ENCODE results near the gene TRAPPC5.

The TRAPPC5 gene

DNA sequence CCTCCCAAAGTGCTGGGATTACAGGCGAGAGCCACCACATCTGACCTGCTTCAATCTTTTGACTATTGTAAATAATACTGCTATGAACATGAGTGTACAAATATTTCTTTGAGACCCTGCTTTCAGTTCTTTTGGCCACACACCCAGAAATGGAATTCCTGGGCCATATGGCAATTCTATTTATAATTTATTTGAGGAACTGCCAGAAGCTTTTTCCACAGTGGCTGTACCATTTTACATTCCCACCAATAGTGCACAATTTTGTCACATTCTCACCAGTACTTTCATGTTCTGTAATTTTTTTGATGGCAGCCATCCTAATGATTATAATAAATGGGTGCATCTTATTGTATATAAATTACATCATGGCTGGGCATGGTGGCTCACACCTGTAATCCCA is 35.0 kb downstream of the TRAPPC5 start:
- H3K27ac Mint-ChIP-seq, result no peak overlapping the region
- DNase-seq, result no peak

DNA sequence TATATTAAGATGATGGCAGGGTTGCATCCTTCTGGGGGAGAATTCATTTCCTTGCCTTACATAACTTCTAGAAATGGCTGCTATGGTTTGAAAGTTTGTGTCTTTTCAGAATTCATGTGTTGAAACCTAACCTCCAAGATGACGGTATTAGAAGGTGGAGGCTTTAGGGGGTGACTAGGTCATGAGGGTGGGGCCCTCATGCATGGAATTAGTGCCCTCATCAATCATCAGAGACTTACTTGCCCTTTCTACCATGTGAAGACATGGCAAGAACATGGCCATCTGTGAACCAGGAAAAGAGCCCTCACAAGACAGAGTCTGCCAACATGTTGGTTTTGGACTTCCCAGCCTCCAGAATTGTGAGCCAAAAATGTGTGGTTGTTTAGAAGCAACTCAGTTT is 36.1 kb downstream of the TRAPPC5 start:
- DNase-seq (no peak), ATAC-seq (no peak)
- Mint-ChIP-seq H3K36me3 (ENCODE audit: low read depth) (peaks cover 8% of the 10 kb centered on the region), H3K9me3 (peaks cover 7% of the 10 kb centered on the region), H3K27me3 (no peaks in the 10 kb centered on the region), H3K4me3 (no peak overlapping the region), H3K27ac (no peak overlapping the region), H3K4me1 (peaks cover 52% of the 10 kb centered on the region)

More for the DNA sequence above, 35.0 kb downstream of the TRAPPC5 start:
- Mint-ChIP-seq H3K4me1 (peaks cover 51% of the 10 kb centered on the region), H3K4me3 (no peak overlapping the region), H3K9me3 (peaks cover 7% of the 10 kb centered on the region), H3K36me3 (ENCODE audit: low read depth) (peaks cover 8% of the 10 kb centered on the region), H3K27me3 (no peaks in the 10 kb centered on the region)
- ATAC-seq, result no peak

- no peak for DNase-seq
- peak; percentile 20 for ATAC-seq
- Mint-ChIP-seq H3K36me3 (ENCODE audit: low read depth) (peaks cover 8% of the 10 kb centered on the region), H3K4me3 (no peak overlapping the region), H3K9me3 (peaks cover 7% of the 10 kb centered on the region), H3K27ac (peak overlapping the region; percentile 37), H3K4me1 (peaks cover 49% of the 10 kb centered on the region), H3K27me3 (no peaks in the 10 kb centered on the region)
Observed at GRCh38 chr19:7718668-7719067, 38.0 kb downstream of the TRAPPC5 start.

DNA sequence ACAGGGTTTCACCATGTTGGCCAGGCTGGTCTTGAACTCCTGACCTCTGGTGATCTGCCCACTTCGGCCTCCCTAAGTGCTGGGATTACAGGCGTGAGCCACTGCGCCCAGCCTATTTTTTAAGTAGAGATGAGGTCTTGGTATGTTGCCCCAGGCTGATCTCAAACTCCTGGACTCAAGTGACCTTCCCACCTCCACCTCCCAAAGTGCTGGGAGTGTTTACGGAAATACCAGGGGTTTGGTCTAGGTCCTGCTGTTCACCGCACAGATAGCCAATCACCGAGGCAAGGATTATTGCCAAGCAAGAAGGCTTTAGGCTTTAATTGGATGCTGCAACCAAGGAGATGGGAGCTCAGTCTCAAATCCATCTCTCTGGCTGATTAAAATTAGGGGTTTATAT is 39.7 kb downstream of the TRAPPC5 start:
- Mint-ChIP-seq H3K36me3 (ENCODE audit: low read depth) (peaks cover 8% of the 10 kb centered on the region), H3K4me3 (no peak overlapping the region), H3K27ac (no peak overlapping the region), H3K27me3 (no peaks in the 10 kb centered on the region), H3K9me3 (peaks cover 7% of the 10 kb centered on the region), H3K4me1 (peaks cover 33% of the 10 kb centered on the region)
- no peak for ATAC-seq
- no peak for DNase-seq

- DNase-seq (no peak), ATAC-seq (no peak)
- Mint-ChIP-seq H3K4me1 (peaks cover 26% of the 10 kb centered on the region), H3K4me3 (no peak overlapping the region), H3K9me3 (no peaks in the 10 kb centered on the region), H3K27ac (no peak overlapping the region), H3K27me3 (peaks cover 4% of the 10 kb centered on the region), H3K36me3 (ENCODE audit: low read depth) (no peaks in the 10 kb centered on the region)
Observed at GRCh38 chr19:7722231-7722651, 41.6 kb downstream of the TRAPPC5 start.

GRCh38 chr19:7725791-7726190 is 45.2 kb downstream of the TRAPPC5 start:
- Mint-ChIP-seq H3K36me3 (ENCODE audit: low read depth) (no peaks in the 10 kb centered on the region), H3K27ac (no peak overlapping the region), H3K9me3 (no peaks in the 10 kb centered on the region), H3K4me1 (peaks cover 24% of the 10 kb centered on the region), H3K27me3 (peaks cover 35% of the 10 kb centered on the region), H3K4me3 (no peak overlapping the region)
- DNase-seq, result no peak
- ATAC-seq, result no peak

GRCh38 chr19:7729211-7729610 is 48.6 kb downstream of the TRAPPC5 start:
- Mint-ChIP-seq H3K27ac (no peak overlapping the region), H3K4me1 (peaks cover 17% of the 10 kb centered on the region), H3K36me3 (ENCODE audit: low read depth) (no peaks in the 10 kb centered on the region), H3K27me3 (peaks cover 46% of the 10 kb centered on the region), H3K4me3 (no peak overlapping the region), H3K9me3 (no peaks in the 10 kb centered on the region)
- no peak for DNase-seq
- no peak for ATAC-seq

GRCh38 chr19:7729831-7730285 is 49.2 kb downstream of the TRAPPC5 start:
- Mint-ChIP-seq H3K4me1 (peaks cover 19% of the 10 kb centered on the region), H3K27ac (no peak overlapping the region), H3K9me3 (no peaks in the 10 kb centered on the region), H3K27me3 (peaks cover 50% of the 10 kb centered on the region), H3K36me3 (ENCODE audit: low read depth) (no peaks in the 10 kb centered on the region), H3K4me3 (no peak overlapping the region)
- DNase-seq, result no peak
- ATAC-seq, result no peak

GRCh38 chr19:7730286-7731217 is 49.9 kb downstream of the TRAPPC5 start:
- no peaks in the 10 kb centered on the region for H3K9me3 Mint-ChIP-seq
- no peak for DNase-seq
- peaks cover 19% of the 10 kb centered on the region for H3K4me1 Mint-ChIP-seq
- H3K27ac Mint-ChIP-seq, result no peak overlapping the region
- H3K27me3 Mint-ChIP-seq, result peaks cover 56% of the 10 kb centered on the region
- no peak for ATAC-seq
- no peaks in the 10 kb centered on the region for H3K36me3 Mint-ChIP-seq (ENCODE audit: low read depth)
- no peak overlapping the region for H3K4me3 Mint-ChIP-seq

- ATAC-seq, result no peak
- H3K27me3 Mint-ChIP-seq, result peaks cover 57% of the 10 kb centered on the region
- no peak overlapping the region for H3K4me3 Mint-ChIP-seq
- no peaks in the 10 kb centered on the region for H3K9me3 Mint-ChIP-seq
- no peak overlapping the region for H3K27ac Mint-ChIP-seq
- H3K4me1 Mint-ChIP-seq, result peaks cover 17% of the 10 kb centered on the region
- no peak for DNase-seq
- no peaks in the 10 kb centered on the region for H3K36me3 Mint-ChIP-seq (ENCODE audit: low read depth)
Observed at GRCh38 chr19:7731218-7731595, 50.6 kb downstream of the TRAPPC5 start.

DNA sequence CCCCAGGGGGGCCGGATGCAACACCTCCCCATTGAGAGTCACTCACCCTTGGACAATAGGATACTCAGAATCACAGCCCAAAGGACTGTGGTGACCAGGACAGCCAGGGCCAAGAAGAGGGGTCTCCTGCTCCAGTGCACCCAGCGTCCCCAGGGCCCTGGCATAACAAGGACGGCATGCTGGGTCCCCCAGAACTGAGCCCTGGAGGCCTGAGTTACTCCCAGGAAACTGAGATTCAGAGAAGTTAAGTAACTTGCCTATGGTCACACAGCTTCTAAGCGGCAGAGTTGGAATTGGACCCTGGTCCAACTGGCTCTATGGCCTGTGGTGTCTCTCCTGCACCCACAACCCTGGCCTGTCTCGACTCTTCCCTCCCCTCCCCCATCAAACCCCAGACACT is 51.0 kb downstream of the TRAPPC5 start:
- H3K27ac Mint-ChIP-seq, result no peak overlapping the region
- H3K36me3 Mint-ChIP-seq (ENCODE audit: low read depth), result no peaks in the 10 kb centered on the region
- H3K27me3 Mint-ChIP-seq, result peaks cover 59% of the 10 kb centered on the region
- peaks cover 17% of the 10 kb centered on the region for H3K4me1 Mint-ChIP-seq
- ATAC-seq, result no peak
- DNase-seq, result no peak
- no peak overlapping the region for H3K4me3 Mint-ChIP-seq
- no peaks in the 10 kb centered on the region for H3K9me3 Mint-ChIP-seq

DNA sequence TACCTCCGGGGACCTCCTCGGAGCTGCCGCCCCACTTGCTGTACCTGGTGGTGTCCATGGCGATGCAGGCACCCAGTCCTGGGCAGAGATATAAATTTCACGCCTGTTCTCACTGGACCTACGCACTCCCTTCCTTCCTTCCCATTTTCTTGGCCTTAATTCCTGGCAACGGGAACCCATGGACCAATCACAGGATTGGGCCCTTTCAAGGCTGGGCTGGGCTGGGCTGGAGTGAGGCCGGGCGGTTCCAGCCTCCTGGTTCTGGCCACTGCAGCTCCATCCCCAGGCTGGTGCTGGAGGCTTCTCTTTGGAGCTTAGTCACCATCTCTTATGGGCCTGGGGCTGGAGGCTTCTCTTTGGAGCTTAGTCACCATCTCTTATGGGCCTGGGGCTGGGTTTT is 51.4 kb downstream of the TRAPPC5 start, which contains the start of gene CLEC4G:
TSS of gene CLEC4G (minus strand) at position 66 of the 400 bp plus-strand sequence. CDS start at position 58, 8 bp downstream.
- H3K27me3 Mint-ChIP-seq, result peaks cover 57% of the 10 kb centered on the region
- ATAC-seq (no peak), DNase-seq (no peak)
- H3K4me1 Mint-ChIP-seq, result peaks cover 17% of the 10 kb centered on the region
- H3K36me3 Mint-ChIP-seq (ENCODE audit: low read depth), result no peaks in the 10 kb centered on the region
- H3K4me3 Mint-ChIP-seq, result no peak within 1 kb of the TSS
- no peak within 1 kb of the TSS for H3K27ac Mint-ChIP-seq
- H3K9me3 Mint-ChIP-seq, result no peaks in the 10 kb centered on the region

DNA sequence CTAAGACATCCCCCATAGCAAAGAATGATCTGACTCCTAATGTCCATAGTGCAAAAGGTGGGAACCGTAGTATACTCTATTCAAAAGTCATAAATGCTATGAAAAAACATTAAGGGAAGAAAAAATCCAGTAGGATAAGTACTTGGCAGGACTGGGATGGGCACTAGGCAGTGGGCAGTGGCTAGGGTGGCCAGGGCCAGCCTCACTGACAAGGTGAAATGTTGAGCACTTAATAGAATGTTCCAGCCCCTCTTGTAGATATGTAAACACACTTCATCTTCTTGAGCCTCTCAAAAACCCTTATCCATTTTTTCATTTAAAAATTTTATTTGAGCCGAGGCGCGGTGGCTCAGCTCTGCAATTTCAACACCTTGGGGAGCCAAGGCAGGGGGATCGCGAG is 52.7 kb downstream of the TRAPPC5 start:
- DNase-seq, result no peak
- ATAC-seq, result no peak
- no peaks in the 10 kb centered on the region for H3K9me3 Mint-ChIP-seq
- H3K4me1 Mint-ChIP-seq, result peaks cover 28% of the 10 kb centered on the region
- no peak overlapping the region for H3K27ac Mint-ChIP-seq
- no peak overlapping the region for H3K4me3 Mint-ChIP-seq
- H3K27me3 Mint-ChIP-seq, result peaks cover 49% of the 10 kb centered on the region
- H3K36me3 Mint-ChIP-seq (ENCODE audit: low read depth), result no peaks in the 10 kb centered on the region

- ATAC-seq (no peak), DNase-seq (no peak)
- Mint-ChIP-seq H3K9me3 (no peaks in the 10 kb centered on the region), H3K4me1 (peaks cover 25% of the 10 kb centered on the region), H3K36me3 (ENCODE audit: low read depth) (no peaks in the 10 kb centered on the region), H3K27me3 (peaks cover 38% of the 10 kb centered on the region), H3K27ac (no peak overlapping the region), H3K4me3 (no peak overlapping the region)
Observed at GRCh38 chr19:7734220-7735203, 53.9 kb downstream of the TRAPPC5 start.
